ENCODE results near the gene RGCC. TPM values are rescaled to one million over a fixed set of nuclear protein-coding genes. Genes with fewer than 3 reads are reported as not detected.

Gene RGCC
- total RNA-seq, 1 experiment from 2014 or later = 0.40 TPM

DNA sequence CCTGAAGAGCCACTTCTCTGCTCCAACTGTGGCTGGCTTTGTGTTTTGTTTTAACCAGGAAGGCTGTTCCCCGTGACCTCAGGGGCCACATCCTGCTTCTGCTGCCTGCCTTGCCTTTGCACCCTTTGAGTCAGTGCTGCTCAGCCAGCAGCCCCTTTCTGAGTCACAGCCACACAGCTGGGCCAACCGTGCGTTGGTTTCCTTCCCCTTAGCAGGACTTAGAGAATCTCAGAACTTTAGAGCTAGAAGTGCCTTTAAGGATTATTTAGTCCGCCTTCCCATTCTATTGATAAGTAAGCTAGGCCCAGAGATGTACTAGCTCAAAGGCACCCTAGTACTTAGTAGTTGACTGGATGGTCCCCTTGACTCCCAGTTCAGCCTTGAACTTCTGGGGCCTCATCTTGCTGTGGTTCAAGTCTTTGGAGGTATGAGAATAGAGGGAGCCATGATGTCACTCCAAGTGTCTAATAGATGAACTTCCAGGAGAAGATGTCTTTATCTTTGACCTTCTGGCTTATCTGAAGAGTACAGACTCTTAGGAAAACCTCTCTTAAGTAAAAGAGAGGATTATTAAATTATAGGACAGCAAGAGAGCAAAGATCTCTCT, 8.0 kb downstream of the RGCC start:
- DNase-seq (ENCODE audit: low read depth, low spot score) = no peak
- in situ Hi-C loops (cut with HindIII; ENCODE audit: low pct_unique_long_range_greater_than_20kb, low sequenced_read_pairs) = no loop called here

DNA sequence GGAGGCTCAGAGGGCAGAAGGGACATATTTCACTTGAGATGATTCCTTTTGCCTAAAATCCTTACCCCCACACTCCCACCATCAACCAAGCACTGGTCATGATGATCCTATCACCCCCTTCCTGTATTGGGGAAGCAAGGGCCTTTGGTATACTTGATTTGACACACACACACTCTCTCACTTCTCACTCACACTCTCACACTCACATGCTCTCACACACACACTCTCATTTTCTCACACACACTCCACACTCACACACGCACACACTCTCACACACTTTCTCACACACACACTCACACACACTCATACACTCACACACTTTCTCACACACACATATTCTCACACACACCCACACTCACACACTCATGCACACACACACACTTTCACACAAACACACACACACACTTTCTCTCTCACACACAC, 8.6 kb downstream of the RGCC start:
- DNase-seq (ENCODE audit: low read depth, low spot score) = no peak
- in situ Hi-C loops (cut with HindIII; ENCODE audit: low pct_unique_long_range_greater_than_20kb, low sequenced_read_pairs) = no loop called here

DNA sequence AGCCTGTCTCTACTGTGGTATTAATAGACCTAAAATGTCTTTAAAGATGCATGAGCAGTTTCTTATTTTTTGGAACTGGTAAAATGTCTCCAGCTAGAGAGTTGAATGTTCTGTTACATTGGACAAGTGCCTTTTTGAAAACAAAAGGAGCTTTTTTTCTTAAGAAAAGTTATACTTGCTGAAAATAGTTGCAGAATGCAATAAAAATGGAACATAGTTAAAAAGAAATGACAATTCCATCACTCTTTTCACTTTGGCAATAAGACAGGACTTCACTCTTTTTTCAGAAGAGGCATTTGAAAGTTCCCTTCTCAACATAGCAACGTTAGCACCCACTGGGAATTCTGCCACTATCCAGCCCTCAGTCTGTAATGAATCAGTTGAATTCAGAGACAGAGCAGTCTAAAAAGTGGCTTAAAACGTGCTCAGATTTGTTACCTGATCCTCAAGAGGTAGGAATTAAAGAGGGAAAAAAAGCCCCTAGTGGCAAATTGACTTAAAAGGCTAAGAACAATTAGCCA, 10.1 kb downstream of the RGCC start:
- in situ Hi-C loops (cut with HindIII; ENCODE audit: low pct_unique_long_range_greater_than_20kb, low sequenced_read_pairs) = no loop called here
- DNase-seq (ENCODE audit: low read depth, low spot score) = no peak

DNA sequence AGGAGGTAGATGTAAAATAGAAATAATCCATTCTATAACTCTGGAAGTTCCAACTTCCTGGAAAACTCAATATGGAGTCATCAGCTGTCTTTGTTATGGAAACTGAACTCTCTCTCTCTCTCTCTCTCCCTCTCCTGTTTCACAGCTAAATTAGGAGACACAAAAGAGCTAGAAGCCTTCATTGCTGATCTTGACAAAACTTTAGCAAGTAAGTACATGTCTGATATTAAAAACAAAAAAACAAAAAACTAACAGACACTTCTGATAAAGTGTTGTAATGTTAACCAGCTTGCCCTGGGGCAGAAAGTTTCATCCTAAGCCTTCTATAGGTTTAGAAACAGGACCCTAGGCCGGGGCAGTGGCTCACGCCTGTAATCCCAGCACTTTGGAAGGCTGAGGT, 11.3 kb downstream of the RGCC start:
- no peak for DNase-seq (ENCODE audit: low read depth, low spot score)
- in situ Hi-C loops (cut with HindIII; ENCODE audit: low pct_unique_long_range_greater_than_20kb, low sequenced_read_pairs) = no loop called here

DNA sequence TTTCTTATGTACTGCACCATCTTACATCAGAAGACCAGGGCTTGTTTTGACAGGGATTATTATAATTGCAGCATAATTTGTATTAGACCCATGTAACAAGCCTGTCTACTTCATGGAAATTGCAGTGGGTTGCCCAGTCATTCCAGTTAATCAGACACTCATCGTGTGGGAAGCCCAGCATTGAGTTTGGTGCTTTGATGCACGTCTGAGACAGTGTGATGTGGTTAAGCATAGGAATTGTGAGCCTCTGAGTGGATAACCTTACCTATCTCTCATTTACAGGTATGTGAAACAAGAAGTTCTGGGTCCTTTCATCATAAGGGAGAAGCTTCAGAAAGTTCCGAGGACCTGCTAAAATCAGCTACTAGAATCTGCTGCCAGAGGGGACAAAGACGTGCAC, 12.8 kb downstream of the RGCC start:
- in situ Hi-C loops (cut with HindIII; ENCODE audit: low pct_unique_long_range_greater_than_20kb, low sequenced_read_pairs) = no loop called here
- DNase-seq (ENCODE audit: low read depth, low spot score) = no peak

DNA sequence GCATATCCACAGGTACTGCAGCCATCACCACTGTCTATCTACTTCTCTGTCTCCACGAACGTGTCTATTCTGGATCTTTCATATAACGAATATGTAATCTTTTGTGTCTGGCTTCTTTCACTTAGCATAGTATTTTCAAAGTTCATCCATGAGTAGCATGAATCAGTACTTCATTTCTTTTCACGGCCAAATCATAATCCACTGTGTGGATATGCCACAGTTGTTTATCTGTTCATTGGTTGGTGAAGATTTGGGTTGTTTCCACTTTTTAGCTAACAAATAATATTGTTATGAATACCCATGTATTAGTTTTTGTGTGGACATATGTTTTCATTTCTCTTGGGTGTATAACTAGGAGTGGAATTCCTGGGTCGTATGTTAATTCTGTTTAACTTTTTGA, 14.4 kb downstream of the RGCC start:
- in situ Hi-C loops (cut with HindIII; ENCODE audit: low pct_unique_long_range_greater_than_20kb, low sequenced_read_pairs) = no loop called here
- no peak for DNase-seq (ENCODE audit: low read depth, low spot score)

DNA sequence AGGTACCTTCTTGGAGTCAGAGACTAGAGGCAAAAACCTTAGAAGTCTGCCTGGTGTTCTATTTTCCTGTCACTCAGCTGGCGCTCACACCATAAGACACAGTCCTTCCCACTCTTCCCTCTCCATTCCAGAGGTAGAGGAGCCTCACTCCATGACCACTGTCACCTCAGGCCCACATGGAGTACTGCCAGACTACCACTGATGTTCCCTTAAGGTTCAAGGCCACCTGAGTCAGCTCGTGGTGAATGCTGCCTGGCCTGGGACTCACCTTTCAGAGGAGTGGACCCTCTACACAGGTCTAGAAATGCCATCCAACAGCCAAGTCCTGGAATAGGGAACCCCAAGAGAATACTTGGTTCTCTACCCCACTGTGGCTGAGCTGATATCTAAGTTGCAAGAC, 29.9 kb downstream of the RGCC start:
- in situ Hi-C loops (cut with HindIII; ENCODE audit: low pct_unique_long_range_greater_than_20kb, low sequenced_read_pairs) = no loop called here

DNA sequence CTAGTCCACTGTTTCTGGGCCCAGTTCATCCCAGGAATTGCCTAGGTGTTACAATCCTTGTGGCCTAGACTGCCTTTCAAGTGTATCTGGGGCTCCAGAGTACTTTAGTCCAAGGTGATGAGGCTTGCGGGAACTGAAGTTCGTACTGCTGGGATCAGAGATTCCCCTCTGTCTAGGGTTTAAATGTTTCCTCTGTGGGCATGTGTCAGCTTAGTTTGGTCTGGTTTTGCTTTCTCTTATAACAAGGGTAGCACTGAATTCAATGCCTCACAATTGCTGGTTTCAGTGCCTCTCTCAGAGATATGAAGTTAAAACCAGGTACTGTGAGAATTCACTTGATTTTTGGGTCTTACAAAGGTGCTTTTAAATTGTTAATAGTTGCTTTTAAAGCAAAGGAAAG, 30.8 kb downstream of the RGCC start:
- in situ Hi-C loops (cut with HindIII; ENCODE audit: low pct_unique_long_range_greater_than_20kb, low sequenced_read_pairs) = no loop called here
- no peak for DNase-seq (ENCODE audit: low read depth, low spot score)

More for the DNA sequence above, 29.9 kb downstream of the RGCC start:
- DNase-seq (ENCODE audit: low read depth, low spot score) = no peak

DNA sequence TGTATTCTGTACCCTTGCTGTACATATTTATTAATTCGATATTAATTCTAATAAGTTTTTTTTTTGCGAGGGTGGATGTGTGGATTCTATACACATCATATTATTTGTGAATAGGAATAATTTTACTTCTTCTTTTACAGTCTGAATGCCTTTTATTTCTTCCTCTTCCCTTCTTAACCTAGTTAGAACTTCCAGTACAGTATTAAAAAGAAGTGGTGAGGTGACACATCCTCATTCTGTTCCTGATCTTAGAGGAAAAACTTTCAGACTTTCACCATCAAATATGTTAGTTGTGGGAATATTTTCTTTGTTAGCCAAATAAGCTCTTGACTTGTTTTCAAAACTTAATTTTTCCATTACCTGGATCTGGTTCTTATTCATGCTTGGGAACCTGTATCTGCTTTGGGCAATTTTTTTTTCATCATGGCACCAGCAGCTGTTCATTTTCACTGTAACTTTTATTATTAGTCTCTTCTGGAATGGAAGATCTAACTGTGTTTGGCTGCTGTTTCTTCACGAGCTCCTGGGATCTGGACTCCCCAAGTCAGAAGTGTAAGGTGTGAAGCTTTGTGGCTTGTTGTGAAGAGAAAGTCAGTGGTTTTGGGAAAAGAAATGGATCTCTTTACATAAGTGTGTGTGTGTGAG, 33.1 kb downstream of the RGCC start:
- in situ Hi-C loops (cut with HindIII; ENCODE audit: low pct_unique_long_range_greater_than_20kb, low sequenced_read_pairs) = no loop called here
- no peak for DNase-seq (ENCODE audit: low read depth, low spot score)

DNA sequence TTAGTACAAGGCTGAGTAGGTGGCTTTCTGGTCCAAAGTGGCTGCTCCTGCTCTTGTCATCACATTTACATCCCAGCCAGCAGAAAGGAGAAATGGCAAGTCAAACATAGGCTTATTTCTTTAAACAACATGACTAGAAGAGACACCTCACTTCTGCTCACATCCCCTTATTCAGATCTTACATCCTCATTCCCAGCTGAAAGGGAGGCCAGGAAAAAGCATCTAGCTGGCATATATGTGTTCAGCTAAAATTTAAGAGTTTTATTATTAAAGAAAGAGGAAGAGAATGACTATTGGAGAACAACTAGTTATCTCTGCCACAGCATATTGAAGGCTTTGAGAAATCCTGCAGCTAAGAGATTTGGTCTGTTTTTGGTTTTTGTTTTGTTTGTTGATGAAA, 34.1 kb downstream of the RGCC start:
- in situ Hi-C loops (cut with HindIII; ENCODE audit: low pct_unique_long_range_greater_than_20kb, low sequenced_read_pairs) = no loop called here
- no peak for DNase-seq (ENCODE audit: low read depth, low spot score)

DNA sequence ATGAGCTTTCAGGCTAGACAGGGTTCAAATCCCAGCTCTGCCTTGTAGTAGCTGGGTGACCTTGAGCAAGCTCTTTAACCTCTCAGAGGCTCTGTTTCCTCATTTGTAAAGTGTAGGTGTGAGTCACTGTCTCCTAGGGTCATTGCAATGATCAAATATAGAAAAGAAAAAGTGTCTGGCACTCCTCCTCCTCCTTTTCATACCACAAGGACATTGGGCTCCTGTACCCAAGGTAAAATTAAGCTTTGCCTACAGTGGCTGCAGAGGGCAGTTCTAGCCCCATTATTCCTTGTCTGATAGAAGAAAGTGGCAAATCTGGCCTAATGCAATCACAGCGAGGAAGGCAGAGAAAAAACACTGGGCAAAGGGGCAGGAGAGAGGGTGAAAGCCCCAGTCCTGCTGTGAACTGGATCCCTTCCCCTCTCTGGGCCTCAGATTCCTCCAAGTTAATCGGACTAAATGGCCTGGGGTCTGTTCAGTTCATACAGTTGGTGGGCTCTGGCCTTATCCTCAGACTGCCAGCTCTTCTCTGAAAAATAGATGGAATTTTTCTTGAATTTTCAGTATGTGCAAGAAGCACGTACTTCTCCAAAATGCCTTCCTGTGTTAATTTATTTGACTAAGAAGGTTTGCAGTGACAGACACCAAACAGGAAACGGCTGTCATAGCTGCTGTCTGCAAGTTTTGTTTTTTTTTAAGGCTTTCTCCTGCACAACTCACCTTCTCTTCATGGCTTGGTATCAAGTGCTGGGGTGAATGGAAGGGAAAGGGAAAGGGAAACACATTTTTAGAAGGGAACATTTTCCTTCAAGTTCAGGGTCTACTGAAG, 35.3 kb downstream of the RGCC start:
- in situ Hi-C loops (cut with HindIII; ENCODE audit: low pct_unique_long_range_greater_than_20kb, low sequenced_read_pairs) = no loop called here
- no peak for DNase-seq (ENCODE audit: low read depth, low spot score)

DNA sequence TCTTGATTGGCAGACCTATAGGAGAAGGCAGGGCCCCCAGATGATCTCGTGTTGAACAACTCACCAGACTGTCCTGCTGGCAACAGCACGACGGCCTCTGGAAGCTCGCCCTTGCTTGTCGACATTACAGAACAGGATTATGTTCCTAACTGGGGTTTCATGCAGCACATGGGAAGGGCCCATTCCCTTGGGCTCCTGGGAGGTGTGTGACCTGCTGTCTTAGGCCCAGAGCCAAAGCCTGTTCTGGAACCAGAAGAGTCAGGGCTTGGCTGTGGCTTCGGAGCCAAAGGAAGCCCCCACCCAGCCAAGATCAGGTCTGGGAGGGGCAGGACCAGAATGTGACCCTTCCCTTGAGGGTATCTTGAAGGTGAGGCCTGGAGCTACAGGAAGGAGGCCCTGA, 36.9 kb downstream of the RGCC start:
- DNase-seq (ENCODE audit: low read depth, low spot score) = no peak
- in situ Hi-C loops (cut with HindIII; ENCODE audit: low pct_unique_long_range_greater_than_20kb, low sequenced_read_pairs) = no loop called here

DNA sequence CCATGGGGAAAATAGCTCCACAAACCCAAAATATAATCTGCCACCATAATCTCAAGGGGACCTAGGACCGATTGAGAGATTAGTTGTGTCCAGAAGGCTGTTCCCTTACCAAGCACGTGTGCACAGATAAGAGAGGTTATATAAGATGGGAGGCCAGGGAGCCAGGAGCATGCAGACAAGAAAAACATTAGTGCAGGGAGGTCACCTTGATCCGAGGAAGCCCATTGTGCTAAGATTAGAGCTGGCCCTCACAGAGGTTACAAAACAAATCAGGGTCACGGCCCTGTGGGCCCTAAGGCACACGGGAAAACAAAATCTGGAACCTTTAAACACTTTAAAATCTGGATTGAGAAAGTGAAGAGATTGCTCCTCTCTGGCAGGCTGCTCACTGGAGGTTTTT, 37.7 kb downstream of the RGCC start:
- in situ Hi-C loops (cut with HindIII; ENCODE audit: low pct_unique_long_range_greater_than_20kb, low sequenced_read_pairs) = no loop called here
- DNase-seq (ENCODE audit: low read depth, low spot score) = no peak

DNA sequence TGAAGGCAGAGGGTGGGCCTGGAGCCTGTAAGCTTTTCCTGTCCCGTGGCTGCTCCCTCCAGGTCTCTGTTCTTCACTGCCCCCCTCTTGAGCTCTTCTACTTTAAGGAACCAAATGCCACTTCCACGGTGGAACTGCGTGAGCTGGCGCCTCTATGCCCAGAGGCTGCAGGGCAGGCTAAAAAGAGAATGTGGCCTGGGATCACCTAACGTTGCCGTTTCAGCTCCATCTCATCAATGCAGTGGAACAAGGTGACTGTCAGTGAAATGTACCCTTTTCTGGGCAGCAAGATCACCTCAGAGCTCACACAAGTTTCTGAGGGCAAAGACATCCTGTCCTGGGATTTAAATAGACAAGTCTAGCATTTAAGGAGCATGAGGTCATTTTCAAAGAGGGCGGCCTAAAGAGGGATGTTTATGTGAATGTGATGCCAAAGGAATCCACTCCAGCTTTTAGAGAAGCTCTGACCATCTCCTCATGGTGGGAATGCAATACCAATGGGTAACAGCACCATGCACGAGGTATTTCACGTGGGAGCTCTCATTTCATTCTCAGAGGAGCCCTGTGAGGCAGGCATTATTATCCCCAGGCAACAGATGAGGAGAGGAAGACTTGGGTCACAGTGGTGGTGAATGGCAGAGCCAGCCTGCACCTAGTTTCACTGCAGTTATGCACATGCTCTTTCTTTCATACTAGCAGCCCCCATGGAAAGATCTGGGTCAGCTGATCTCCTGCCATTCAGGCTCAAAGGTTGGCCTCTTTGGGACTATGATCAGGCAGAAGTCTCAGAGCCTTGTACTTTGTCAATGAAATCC, 39.3 kb downstream of the RGCC start:
- peak; percentile 82 for DNase-seq (ENCODE audit: low read depth, low spot score)
- in situ Hi-C loops (cut with HindIII; ENCODE audit: low pct_unique_long_range_greater_than_20kb, low sequenced_read_pairs) = no loop called here

DNA sequence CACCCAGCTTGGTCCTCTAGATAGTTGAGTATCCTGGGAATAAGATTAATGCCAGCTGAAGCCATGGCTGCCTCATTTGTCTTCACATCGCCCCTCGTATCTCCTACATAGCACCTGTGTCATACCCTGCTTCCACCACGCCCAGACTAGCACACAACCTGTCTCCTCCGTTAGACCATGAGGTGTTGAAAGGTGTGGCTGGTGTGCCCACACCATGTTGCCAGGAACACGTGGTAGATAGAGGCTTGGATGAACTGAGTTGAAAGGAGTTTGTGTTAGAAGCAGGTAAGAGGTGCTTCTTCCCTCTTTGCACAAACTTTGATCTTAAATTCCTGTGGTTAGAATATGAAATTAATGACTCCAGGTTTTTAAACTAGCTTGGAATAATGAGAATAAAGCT, 40.1 kb downstream of the RGCC start:
- DNase-seq (ENCODE audit: low read depth, low spot score) = no peak
- in situ Hi-C loops (cut with HindIII; ENCODE audit: low pct_unique_long_range_greater_than_20kb, low sequenced_read_pairs) = no loop called here

DNA sequence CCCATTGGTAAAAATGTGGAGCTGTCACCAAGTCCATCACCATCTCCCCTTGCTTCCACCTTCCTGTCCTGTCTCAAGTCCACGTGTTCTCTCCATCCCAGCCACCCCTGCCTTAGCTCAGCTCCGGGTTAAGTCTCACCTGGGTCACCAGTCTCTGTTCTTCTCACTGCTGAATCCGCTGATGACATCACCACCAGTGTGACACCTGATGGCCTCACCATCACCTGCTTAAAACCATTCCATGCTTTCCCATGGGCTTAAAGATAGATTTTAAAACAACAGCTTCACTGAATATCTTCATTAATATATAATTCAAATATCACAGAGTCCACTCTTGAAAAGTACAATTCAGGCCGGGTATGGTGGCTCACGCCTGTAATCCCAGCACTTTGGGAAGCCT, 42.1 kb downstream of the RGCC start:
- in situ Hi-C loops (cut with HindIII; ENCODE audit: low pct_unique_long_range_greater_than_20kb, low sequenced_read_pairs) = no loop called here
- no peak for DNase-seq (ENCODE audit: low read depth, low spot score)

DNA sequence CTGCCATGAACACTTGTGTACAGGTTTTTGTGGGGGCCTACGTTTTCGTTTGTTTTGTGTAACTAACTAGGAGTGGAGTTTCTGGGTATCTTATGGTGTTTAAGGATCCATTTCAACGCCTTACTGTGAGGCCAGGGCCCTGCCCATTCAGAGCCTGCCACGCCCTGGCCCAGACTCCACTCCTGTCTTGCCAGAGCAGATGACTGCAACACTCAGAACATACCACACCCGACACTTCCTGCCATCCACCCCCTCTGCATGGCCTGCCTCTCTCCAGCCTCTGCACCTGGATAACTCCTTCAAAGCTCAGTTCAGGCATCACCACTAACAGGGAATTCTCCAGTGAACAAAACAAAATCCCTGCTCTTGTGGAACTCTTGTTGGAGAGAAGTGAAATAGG, 43.2 kb downstream of the RGCC start:
- no peak for DNase-seq (ENCODE audit: low read depth, low spot score)
- in situ Hi-C loops (cut with HindIII; ENCODE audit: low pct_unique_long_range_greater_than_20kb, low sequenced_read_pairs) = no loop called here

DNA sequence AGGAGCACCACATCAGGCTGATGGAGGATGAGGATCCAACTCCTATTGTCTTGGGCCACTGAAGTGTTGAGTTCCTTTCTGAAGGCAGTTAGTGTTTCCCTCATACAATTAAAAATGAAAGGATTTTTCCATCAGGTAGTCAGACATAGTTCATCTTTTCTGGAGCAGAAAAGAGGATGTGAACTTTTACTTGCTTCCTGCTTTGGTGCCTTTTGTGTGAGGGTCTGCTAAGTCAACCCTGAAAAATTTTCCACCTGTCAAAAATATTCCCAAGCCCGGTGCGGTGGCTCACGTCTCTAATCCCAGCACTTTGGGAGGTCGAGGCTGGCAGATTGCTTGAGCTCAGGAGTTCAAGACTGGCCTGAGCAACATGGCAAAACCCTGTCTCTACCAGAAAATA, 43.9 kb downstream of the RGCC start:
- DNase-seq (ENCODE audit: low read depth, low spot score) = no peak
- in situ Hi-C loops (cut with HindIII; ENCODE audit: low pct_unique_long_range_greater_than_20kb, low sequenced_read_pairs) = no loop called here

Data from SK-MEL-5 (cell line).